Breast epithelium (tissue), 3 donors: ENCODE measurements around the gene SYNGR1.

Experiments
- CTCF ChIP-seq, 3 donors: fragments of 450-650 bp; IDR thresholded peaks; one replicate each; pipeline ENCODE4 v1.5.1; 2016 to 2017; ENCODE audit warnings: antibody characterized with exemption in 3 of 3, mild to moderate bottlenecking in 3 of 3, moderate library complexity in 3 of 3
- POLR2A ChIP-seq: fragments of 450-650 bp; IDR thresholded peaks from one replicate; pipeline ENCODE4 v1.6.1; 2016; ENCODE audit warnings: antibody characterized with exemption, mild to moderate bottlenecking, moderate library complexity
- POLR2AphosphoS5 ChIP-seq, 3 donors: sonication (generic); formaldehyde crosslinking; IDR thresholded peaks; one replicate each; pipeline ENCODE4 v1.6.1; 2017; ENCODE audit warnings: antibody characterized with exemption in 3 of 3

GRCh38 chr22:39379756-39380730 is 30.3 kb downstream of the SYNGR1 start:
- TF ChIP-seq POLR2A: no peak
- no peak for TF ChIP-seq CTCF (IDR thresholded peaks at IDR 0.05)
- no peak for TF ChIP-seq POLR2AphosphoS5 (IDR thresholded peaks at IDR 0.05)
